Colonic mucosa (tissue), 4 donors: ENCODE data around the gene AGAP1. TPM values are rescaled to one million over a fixed set of nuclear protein-coding genes. Genes with fewer than 3 reads are reported as not detected.

Experiments
- DNase-seq: peaks from one replicate; pipeline ENCODE4 v3.0.0-alpha.2; 2020
- H3K27ac ChIP-seq: fragments of 200-600 bp; one replicate; pipeline ENCODE4 v1.8.0; 2021
- H3K27me3 ChIP-seq: fragments of 200-600 bp; one replicate; pipeline ENCODE4 v1.8.0; 2021
- H3K36me3 ChIP-seq: fragments of 200-600 bp; one replicate; pipeline ENCODE4 v1.8.0; 2021
- H3K4me1 ChIP-seq: fragments of 200-600 bp; one replicate; pipeline ENCODE4 v1.8.0; 2021; ENCODE audit warnings: mild to moderate bottlenecking
- H3K4me3 ChIP-seq: fragments of 200-600 bp; one replicate; pipeline ENCODE4 v1.8.0; 2021
- H3K9ac ChIP-seq, 2 donors: one replicate each; pipeline ENCODE4 v1.7.0; 2013; ENCODE audit warnings: control low read depth in 2 of 2, low read depth in 2 of 2, low read length in 2 of 2
- H3K9me3 ChIP-seq: fragments of 200-600 bp; one replicate; pipeline ENCODE4 v1.8.0; 2021
- intact Hi-C: fragments of 100-400 bp; cut with DNase I; formaldehyde crosslinking; loops from one replicate; pipeline ENCODE4 v1.14.1; 2022
- total RNA-seq, 2 donors: library from RNA; stranded (reverse); fragmentation: NEBNext Ultra II Directional in 1 of 2; extraction: Animal tissue kit (Norgen Biotek cat#: 25700) in 1 of 2; gene quantifications; one replicate each; pipeline ENCODE4 v1.2.1, GENCODE V29; 2021
- TF ChIP-seq, protein P1 (sequence below): fragments of 200-600 bp; IDR thresholded peaks from one replicate; pipeline ENCODE4 v1.8.0; 2022; ENCODE audit warnings: antibody characterized with exemption, mild to moderate bottlenecking
- donor health status: healthy.
- donor health status: DM: no; HTN: no; CAD: no.
- donor health status: DM: no; HTN: no; CAD: no.

The AGAP1 gene
- total RNA-seq, 2 donors from 2014 or later: 62.1 to 62.9 TPM

DNA sequence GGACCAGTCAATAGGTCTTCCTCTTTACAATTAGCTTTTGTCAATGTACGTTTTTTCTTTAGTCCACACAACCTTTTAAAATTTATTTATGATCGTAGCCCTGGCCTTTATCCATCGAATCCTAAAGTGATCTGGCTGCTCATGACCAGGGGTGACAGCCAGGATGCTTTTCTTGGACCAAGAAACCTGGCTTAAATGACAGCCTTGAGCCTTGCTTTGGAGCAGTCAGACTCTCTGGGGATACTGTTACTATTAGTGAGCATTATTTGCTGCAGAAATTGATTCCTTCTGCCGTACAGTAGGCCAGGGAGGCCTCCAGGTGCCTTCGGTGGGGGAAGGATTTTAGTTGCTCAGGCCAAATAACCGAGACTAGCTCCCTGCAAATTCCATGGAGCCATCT, 70.2 kb downstream of the AGAP1 start:
- no peak for DNase-seq
- no peak overlapping the region for H3K9ac ChIP-seq
- H3K4me3 ChIP-seq: no peak overlapping the region
- peaks cover 10% of the 10 kb centered on the region for H3K4me1 ChIP-seq
- no peaks in the 10 kb centered on the region for H3K9me3 ChIP-seq
- TF ChIP-seq, protein P1, sequence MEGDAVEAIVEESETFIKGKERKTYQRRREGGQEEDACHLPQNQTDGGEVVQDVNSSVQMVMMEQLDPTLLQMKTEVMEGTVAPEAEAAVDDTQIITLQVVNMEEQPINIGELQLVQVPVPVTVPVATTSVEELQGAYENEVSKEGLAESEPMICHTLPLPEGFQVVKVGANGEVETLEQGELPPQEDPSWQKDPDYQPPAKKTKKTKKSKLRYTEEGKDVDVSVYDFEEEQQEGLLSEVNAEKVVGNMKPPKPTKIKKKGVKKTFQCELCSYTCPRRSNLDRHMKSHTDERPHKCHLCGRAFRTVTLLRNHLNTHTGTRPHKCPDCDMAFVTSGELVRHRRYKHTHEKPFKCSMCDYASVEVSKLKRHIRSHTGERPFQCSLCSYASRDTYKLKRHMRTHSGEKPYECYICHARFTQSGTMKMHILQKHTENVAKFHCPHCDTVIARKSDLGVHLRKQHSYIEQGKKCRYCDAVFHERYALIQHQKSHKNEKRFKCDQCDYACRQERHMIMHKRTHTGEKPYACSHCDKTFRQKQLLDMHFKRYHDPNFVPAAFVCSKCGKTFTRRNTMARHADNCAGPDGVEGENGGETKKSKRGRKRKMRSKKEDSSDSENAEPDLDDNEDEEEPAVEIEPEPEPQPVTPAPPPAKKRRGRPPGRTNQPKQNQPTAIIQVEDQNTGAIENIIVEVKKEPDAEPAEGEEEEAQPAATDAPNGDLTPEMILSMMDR: no peak
- H3K27me3 ChIP-seq: no peaks in the 10 kb centered on the region
- intact Hi-C loops: no loop called here
- H3K27ac ChIP-seq: no peak overlapping the region
- no peaks in the 10 kb centered on the region for H3K36me3 ChIP-seq

DNA sequence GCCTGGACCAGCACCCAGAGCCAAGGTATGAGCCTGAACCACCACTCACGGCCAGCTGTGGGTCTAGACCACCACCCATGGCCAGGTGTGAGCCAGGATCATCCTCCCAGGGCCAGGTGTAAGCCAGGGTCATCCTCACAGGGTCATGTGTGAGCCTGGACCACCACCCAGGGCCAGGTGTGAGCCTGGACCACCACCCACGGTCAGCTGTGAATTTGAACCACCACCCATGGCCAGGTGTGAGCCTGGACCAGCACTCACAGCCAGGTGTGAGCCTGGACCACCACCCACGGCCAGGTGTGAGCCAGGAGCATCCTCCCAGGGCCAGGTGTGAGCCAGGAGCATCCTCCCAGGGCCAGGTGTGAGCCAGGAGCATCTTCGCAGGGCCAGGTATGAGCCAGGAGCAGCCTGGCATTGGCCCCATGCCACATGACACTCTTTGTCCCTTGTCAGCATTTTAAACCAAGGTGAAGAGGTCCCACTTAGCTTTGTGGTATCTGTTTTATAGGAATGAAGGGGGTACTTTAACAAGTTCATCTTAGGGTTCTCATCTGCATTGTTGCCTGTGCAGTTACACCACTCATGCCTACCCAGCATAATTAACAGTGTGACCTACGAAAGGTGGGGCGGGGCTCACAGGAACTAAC, 71.2 kb downstream of the AGAP1 start:
- H3K4me3 ChIP-seq: no peak overlapping the region
- no peaks in the 10 kb centered on the region for H3K27me3 ChIP-seq
- no peak overlapping the region for H3K27ac ChIP-seq
- intact Hi-C loops: no loop called here
- no peaks in the 10 kb centered on the region for H3K9me3 ChIP-seq
- no peak for DNase-seq
- H3K9ac ChIP-seq: no peak overlapping the region
- peaks cover 10% of the 10 kb centered on the region for H3K4me1 ChIP-seq
- TF ChIP-seq, protein P1: no peak
- H3K36me3 ChIP-seq: no peaks in the 10 kb centered on the region

- intact Hi-C loops: no loop called here
- H3K9me3 ChIP-seq: no peaks in the 10 kb centered on the region
- no peak overlapping the region for H3K4me3 ChIP-seq
- peaks cover 5% of the 10 kb centered on the region for H3K4me1 ChIP-seq
- H3K27me3 ChIP-seq: no peaks in the 10 kb centered on the region
- H3K27ac ChIP-seq: no peak overlapping the region
- no peaks in the 10 kb centered on the region for H3K36me3 ChIP-seq
- no peak for DNase-seq
- TF ChIP-seq, protein P1: no peak
- H3K9ac ChIP-seq: no peak overlapping the region
These were observed 72.6 kb downstream of the AGAP1 start for GRCh38 chr2:235566415-235566814.

- Histone ChIP-seq H3K9me3 (no peaks in the 10 kb centered on the region), H3K4me1 (peaks cover 3% of the 10 kb centered on the region), H3K4me3 (no peak overlapping the region), H3K27me3 (no peaks in the 10 kb centered on the region), H3K9ac (no peak overlapping the region), H3K36me3 (no peaks in the 10 kb centered on the region), H3K27ac (no peak overlapping the region)
- intact Hi-C loops: no loop called here
- TF ChIP-seq, protein P1: no peak
- no peak for DNase-seq
These were observed 73.2 kb downstream of the AGAP1 start for GRCh38 chr2:235566931-235567495.

DNA sequence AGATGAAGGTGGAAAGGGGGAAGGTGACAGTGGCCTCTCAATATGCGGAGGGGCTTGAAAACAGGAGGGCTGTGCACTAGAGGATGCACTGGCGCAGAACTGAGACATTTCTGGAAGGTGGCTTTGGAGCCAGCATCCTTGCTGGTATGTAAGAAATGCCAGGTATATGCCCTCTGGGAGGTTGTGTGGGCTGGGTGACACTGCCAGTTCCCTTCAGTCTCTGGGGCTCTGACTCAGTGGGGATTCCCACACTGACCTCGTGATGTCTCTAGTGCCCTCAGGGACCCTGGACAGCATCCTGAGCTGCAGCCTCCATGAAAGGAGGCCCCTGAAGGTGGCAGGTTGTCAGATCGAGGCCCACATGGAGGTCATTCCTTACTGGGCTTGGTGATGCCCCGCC, 74.0 kb downstream of the AGAP1 start:
- no peak overlapping the region for H3K4me3 ChIP-seq
- H3K27ac ChIP-seq: no peak overlapping the region
- peaks cover 3% of the 10 kb centered on the region for H3K4me1 ChIP-seq
- intact Hi-C loops: no loop called here
- no peak overlapping the region for H3K9ac ChIP-seq
- DNase-seq: no peak
- TF ChIP-seq, protein P1: no peak
- no peaks in the 10 kb centered on the region for H3K36me3 ChIP-seq
- H3K9me3 ChIP-seq: no peaks in the 10 kb centered on the region
- H3K27me3 ChIP-seq: no peaks in the 10 kb centered on the region
